HG03432 (cell line): ENCODE results near the gene PLB1.

Source experiments
- ATAC-seq: cut with Tn5 transposase; IDR thresholded peaks from one replicate; pipeline ENCODE4 v1.9.1; 2021; ENCODE audit warnings: mild to moderate bottlenecking, moderate library complexity; ENCODE audit not compliant: unreplicated experiment

The PLB1 gene

DNA sequence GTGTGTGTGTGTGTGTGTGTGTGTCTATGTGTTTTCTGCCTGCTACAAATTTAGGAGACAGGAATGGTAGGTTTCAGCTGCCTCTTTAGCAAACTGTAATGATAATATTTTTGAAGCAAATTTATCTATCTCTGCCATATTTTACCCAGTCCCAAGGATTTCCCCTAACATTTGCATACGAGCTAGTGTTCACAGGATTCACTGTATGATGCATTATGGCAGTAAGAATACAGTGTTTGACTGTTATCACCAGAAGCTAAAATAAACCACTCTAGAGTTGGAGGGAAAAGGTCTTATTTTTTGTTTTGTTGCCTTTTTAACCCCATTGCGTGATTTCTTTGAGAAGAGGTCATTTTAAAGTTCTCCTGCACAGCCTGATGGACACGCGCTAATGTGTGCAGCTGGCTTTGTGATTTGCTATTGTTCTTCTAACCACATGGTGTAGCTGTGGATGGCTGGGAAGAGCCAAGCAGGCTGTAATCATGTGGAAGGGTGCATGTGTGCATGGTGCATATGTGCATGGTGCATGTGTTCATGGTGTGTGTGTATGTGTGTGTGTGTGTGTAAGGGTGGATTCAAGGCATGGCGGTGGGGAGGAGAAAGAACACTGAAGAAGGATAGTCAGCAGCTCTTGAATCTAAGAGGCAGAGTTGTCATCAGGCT is 62.4 kb downstream of the PLB1 start:
- no peak for ATAC-seq

DNA sequence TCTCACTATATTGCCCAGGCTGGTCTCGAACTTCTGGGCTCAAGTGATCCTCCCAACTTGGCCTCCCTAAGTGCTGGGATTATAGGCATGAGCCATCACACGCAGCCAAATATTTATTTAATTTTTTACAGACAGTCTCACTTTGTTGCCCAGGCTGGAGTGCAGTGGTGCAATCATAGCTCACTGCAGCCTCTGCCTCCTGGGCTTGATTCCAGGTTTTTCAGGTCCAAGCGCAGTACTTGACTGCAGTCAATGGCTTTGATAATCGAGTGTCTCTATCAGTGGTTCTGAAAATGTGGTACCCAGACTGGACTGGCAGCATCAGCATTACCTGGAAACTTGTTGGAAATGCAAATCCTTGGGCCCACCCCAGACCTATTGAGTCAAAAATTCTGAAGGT is 63.1 kb downstream of the PLB1 start:
- no peak for ATAC-seq

DNA sequence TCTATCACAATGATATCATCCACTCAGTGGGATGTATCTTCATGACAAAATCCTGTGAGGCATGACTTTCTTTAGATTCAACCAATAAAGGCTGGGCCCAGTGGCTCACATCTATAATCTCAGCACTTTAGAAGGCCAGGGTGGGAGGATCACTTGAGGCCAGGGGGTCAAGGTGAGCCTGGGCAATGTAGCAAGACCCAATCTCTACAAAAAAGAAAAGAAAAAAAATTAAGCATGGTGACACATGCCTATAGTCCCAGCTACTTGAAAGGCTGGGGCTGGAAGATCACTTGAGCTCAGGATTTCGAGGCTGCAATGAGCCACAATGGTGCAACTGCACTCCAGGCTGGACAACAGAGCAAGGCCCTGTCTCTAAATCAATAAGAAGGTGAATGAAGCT is 68.0 kb downstream of the PLB1 start:
- ATAC-seq, result no peak

DNA sequence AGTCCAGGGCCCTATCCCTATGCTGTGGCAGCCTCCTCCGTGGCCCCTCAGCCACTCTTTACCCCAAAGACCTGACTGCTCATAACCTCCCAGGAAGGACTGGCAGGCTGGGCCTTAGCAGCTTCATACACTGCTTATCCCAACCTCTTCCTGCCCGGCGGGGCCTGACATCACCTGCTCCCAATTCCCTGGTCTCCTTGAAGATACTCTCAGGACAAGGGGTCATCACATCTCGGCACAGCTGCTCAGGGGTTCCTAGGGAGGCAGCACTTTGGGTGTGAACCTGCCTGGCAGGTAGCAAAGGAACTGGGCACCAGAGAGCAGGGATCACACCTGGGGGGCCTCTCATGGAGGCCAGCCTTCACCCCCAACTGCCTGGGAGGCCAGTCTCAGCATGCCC is 68.5 kb downstream of the PLB1 start:
- no peak for ATAC-seq

DNA sequence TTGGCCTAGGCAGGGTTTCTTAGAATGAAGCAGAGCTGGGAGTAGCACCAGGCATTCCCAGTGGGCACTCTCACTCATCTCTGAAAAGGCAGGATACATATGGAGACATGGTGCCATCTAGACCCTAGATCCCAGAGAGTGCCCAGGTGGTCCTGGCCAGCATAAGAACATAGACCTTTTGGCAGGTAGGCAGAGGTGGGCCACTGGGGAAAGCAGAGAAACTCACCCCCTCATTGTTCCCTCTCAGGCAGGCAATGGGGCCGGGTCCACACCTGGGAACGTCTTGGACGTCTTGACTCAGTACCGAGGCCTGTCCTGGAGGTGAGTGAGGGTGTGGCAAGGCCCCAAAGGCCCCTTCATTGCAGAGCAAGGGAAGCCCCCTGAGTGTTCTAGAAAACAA is 69.2 kb downstream of the PLB1 start:
- ATAC-seq, result no peak

DNA sequence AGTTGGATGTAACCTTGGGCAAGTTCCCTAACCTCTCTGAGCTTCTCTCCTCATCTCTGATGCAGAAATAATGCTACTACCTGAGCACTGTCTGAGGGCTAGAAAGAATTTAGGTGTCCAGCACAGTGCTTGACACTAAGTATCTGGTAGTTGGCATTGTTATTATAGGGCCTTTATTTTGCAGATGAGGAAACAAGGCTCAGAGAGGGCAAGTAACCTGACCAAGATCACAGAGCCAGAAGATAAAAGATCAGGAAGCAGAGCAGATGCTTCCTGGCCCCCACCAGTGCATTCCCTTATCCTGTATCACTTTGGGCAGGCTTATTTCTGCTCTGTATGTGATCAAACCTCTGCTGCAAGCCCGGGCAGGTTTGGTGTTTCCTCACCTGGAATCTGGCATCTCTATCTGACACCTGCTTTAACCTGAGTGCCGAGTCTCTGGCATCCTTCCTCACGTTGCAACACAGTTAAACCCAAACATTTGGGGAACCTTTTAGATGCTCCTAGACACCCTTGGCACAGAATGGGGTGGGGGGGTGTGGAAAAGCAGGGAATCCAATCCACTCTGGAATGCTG is 69.9 kb downstream of the PLB1 start:
- no peak for ATAC-seq

DNA sequence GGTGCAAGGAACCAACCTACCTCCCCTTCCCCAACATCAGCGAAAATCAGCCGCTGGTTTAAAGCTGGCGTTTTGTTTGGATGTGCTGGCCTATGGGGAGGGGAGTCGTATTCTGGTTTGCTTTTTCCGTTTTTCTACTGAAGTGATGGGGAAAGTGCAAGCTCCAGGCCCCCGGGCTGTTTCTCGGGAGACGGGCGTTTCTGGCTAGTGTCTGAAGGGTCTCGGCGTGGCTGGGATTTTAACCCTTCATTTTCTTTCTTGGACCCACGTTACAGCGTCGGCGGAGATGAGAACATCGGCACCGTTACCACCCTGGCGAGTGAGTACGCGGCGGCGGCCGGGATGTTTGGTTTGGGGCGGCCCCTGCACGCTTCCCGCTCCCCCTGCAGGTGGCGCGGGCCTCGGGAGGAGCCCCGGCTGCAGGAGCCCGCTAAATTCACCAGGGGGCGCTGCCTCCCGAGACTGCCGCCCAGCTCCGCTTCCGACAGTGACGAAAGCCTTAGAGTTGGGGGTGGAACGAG is 70.7 kb downstream of the PLB1 start:
- ATAC-seq, result peak; percentile 97

DNA sequence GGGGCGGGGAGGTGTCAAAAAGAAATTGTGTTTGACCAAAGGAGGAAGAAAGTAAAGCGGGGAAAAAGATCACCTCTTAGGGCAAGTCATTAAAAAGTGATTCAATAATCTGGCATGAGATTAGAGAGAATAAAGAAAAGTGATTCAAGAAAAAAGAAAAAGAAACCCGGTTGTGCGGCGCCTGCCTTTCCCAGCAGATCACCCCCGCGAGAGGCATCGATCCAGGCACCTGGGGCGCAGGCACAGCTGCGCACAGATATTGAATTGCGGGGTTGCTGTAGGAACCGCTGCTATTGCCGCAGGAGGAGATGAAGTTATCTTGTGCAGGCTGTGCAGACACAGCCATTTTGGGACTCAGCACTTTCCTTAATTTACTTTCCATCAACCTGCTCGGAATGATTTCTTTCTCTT is 71.2 kb downstream of the PLB1 start:
- ATAC-seq, result peak; percentile 20

DNA sequence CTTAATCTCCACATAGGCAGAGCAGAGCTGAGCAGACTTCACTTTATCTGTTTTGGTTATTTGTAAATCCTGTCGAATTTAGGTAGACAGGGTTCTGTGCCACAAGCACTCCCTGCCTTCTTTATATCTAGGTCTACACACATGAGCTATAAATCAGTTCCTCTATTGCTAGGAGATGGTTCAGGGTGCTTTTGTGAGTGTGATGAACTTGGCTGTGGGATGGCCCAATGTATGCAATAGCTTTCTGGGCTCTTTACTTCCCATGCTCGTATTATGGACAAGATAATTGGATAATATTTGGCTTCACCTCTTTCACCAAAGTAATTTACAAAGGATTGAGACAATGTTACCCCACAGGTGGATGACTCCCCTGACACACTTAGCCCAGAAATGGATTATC is 72.2 kb downstream of the PLB1 start:
- no peak for ATAC-seq

DNA sequence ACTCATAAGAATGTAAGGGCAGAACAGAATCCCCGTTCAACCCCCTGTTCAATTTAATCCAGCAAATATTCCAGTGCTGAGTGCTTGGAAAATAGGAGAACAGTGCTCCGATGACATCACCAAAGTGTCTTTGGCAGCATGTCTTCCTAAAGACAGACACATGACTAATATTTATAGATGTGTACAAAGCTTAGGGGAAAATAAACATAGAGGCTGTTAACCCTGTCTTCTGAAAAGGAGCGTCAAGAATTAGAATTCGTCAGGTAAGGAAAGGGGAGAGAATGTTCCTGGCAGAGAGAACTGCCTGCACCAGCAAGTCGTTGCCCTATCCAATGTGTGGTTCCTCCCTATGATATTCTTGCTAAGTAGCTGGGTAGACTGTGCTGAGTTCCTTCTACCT is 72.7 kb downstream of the PLB1 start:
- no peak for ATAC-seq

DNA sequence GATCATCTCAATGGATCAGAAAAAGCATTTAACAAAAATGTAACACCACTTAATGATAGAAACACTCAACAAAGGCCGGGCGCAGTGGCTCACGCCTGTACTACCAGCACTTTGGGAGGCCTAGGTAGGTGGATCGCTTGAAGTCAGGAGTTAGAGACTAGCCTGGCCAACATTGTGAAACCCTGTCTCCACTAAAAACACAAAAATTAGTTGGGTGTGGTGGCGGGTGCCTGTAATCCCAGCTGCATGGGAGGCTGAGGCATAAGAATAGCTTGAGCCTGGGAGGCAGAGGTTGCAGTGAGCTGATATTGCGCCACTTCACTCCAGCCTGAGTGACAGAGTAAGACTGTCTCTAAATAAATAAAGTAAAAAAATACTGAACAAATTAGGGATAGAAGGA is 74.6 kb downstream of the PLB1 start:
- ATAC-seq, result no peak

DNA sequence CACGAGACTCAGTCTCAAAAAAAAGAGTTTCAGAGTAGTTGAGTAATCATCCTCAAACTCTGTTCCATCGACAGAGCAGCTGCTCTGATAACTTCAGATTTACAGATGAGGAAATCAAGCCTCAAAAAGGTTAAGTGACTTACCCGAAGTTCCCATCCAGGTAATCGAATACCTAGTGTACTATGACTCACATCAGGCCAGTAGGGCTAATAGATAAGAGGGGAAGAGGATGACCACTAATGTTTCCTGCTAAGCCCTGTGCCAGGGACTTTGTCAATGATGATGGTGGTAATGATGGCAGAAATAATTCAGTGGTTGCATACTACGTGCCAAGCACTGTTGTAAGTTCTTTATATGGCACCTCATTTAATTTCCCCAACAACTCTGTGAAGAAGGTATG is 80.9 kb downstream of the PLB1 start:
- no peak for ATAC-seq

DNA sequence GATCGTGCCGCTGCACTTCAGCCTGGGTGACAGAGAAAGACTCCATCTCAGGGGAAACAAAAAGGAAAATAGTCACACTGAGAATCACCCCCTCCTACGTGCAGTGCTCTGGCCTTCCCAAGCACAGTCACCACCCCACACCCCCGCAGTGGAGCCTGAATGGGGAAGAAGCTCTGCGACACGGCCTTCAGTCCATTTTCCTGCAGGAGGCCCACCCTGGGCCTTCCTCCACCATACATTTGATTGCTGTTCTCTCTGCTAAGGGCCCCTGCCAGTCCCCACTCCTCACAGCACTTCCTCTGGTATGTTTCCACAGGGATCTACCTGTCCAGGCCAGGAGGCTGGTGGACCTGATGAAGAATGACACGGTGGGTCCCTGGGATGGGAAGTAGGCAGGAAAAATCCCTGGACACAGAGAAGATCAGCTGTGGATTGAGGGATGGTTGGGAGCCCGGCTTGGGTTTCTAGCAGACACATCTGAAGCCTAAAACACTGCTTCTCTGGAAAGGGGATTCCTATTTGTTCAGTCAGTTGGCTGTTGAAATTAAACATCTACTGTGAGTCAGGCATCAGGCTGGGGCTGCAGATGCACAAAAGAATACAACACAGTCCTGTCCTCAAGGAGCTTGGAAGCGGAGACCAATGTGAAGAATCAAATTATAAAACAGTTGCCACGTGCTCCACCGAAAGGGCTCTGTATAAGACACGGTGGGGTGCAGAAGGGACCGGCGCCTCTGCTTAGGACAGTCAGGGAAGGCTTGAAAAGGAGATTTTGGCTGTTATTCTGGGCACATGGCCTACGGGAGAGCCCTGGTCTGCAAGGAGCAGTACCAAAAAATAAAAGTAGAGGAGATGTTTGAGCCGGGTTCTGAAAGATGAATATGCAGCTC is 82.2 kb downstream of the PLB1 start:
- no peak for ATAC-seq

DNA sequence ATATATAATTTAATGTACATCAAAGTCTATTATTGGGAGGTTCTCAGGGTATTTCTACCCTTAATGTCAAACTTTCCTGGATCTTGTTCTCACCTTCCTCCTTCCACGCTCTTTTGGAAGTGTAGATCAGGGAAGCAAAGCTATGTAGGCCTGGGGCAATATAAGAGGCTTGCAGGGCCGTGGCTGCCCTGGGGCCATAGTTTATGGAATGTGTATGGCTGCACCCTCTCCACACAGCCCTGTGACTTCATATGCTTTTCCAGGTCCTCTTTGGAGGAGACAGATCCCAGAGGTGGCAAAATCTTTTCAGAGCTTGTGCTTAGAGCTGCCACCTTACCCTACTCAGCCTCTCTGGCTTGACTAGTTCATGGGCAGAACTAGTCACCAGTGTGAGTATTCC is 82.9 kb downstream of the PLB1 start:
- ATAC-seq, result no peak

DNA sequence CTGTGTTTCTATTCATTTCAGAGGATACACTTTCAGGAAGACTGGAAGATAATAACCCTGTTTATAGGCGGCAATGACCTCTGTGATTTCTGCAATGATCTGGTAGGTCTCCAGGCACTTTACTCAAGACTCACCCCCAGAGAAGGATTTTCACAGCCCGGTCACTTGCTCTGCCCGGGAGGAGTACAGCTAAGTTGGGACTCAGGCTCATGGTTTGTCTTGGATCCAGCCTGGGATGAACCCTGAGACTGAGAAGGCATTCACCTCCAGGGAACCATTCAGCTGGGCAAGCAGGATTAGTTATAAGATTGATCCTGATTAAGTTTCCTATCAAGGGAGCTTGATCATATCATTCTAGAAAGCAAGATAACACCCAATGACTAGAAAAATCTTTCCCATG is 83.7 kb downstream of the PLB1 start:
- no peak for ATAC-seq

DNA sequence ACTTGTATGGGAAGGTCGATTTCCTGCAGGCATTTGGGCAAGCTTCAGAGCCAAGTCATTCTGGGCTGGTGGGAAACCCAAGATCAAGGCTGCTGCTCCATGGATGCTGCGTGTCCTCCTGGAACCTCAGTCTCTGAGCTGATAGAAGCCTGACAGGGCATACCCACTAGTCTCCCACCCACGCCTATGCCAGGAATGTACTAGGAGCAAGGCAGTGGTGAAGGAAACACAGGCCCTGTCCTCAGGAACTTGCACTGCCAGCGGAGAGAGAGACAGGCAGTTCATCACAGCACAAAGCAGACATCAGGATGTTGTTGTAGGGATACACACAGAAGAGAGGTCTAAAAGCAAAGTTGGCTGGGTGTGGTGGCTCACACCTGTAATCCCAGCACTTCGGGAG is 84.2 kb downstream of the PLB1 start:
- ATAC-seq, result no peak

DNA sequence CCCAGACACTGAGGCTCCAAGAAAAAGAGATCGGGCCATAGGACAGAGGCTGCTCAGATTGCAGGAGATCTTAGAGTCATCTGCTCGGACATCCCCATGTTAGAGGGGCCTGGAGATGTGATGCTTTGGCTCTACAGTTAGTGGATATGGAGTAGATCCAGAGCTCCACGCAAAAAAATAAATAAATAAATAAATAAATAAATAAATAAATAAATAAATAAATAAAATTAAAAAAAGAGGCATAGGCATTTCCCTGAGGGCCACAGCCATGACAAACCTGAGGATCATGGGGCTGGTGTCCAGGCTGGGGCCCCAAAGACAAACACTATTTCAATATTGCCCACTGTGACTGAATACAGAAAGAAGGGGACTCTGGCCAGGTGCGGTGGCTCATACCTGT is 85.5 kb downstream of the PLB1 start:
- no peak for ATAC-seq

DNA sequence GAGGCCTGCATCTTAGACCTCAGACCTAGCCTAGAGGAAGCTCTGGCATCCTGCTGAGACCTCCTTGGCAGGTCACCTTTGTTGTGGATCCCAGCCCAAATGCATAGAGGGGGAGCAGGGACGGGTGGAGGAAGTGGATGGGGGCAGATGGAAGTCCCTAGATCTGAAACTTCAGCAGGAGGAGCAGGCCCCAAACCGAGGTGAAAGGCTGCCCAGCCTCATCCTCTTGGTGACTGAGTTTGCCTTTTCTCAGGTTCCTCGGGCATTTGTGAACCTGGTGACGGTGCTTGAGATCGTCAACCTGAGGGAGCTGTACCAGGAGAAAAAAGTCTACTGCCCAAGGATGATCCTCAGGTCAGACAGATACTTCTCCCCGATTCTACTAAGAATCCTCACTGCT is 86.3 kb downstream of the PLB1 start:
- no peak for ATAC-seq

DNA sequence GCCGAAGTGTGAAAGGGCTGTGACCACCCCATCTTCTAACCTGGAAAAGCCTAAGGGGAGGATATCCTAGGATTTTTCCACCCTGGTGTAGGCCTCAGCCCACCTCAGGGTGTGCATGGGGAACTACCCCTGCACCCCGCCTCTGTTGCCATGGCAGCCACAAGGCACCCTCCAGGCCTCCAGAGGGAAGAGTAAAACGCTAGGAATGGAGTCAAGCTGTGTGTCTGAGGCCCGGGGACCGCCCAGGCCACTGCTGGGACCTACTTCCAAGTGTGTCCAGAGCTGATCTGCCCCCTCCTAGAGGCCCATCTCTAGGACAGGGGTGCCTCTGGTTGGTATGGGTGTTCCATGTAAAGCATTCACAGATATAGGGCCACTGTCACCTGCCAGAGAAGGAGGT is 86.7 kb downstream of the PLB1 start:
- no peak for ATAC-seq

DNA sequence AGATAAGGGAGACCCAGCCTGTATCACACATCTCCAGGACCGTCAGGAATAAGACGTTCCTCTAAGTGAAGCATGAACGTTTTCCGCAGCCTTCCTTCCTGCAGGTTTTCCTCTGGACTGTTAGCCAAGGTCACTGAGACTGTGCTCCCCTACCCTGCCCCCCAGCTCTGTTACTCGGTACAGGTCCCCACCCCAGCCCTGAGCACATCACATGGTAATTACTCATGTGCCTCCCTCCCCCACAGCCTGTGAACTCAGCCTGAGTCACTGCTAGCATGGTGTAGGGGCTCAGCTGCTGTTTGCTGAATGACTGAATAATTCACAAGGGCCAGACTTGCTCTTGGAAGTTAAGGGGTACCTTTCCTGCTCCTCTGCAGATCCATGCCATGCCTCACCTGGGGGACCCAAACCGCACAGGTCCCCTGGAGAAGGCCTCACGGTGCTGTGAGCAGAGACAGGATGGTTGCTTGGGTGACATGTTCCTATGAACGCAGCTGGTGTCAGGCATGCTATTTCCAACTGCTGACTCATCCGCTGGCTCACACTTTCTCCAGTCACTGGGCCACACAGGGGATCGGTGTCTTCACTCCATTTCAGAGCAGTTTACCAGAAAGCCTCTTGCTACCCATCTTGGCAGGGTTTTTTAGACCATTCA is 88.2 kb downstream of the PLB1 start:
- peak; percentile 62 for ATAC-seq

DNA sequence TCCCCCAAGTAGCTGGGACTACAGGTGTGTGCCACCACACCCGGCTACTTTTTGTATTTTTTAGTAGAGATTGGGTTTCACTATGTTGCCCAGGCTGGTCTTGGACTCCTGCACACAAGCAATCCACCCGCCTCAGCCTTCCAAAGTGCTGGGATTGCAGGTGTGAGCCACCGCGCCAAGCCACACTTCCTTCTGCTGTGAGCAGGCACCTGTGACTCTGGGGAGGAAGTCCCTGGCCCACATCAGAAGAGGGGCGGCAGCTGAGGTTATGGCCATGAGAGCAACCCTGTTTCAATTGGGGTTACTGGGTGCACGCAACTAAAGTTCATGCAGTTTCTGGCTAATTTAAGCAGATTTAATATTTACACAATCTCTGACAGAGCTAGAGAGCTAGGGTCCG is 91.0 kb downstream of the PLB1 start:
- ATAC-seq, result no peak
